Measurements from ENCODE around the gene TUT7.
A peak's percentile ranks its signal among the peaks of the same experiment; 100 is the strongest.
"Not testable (repeated sequence)": the region's sequence is repeated elsewhere in the genome, so short reads cannot be mapped to it uniquely, and the experiment has no call there.

TUT7 gene, protein sequence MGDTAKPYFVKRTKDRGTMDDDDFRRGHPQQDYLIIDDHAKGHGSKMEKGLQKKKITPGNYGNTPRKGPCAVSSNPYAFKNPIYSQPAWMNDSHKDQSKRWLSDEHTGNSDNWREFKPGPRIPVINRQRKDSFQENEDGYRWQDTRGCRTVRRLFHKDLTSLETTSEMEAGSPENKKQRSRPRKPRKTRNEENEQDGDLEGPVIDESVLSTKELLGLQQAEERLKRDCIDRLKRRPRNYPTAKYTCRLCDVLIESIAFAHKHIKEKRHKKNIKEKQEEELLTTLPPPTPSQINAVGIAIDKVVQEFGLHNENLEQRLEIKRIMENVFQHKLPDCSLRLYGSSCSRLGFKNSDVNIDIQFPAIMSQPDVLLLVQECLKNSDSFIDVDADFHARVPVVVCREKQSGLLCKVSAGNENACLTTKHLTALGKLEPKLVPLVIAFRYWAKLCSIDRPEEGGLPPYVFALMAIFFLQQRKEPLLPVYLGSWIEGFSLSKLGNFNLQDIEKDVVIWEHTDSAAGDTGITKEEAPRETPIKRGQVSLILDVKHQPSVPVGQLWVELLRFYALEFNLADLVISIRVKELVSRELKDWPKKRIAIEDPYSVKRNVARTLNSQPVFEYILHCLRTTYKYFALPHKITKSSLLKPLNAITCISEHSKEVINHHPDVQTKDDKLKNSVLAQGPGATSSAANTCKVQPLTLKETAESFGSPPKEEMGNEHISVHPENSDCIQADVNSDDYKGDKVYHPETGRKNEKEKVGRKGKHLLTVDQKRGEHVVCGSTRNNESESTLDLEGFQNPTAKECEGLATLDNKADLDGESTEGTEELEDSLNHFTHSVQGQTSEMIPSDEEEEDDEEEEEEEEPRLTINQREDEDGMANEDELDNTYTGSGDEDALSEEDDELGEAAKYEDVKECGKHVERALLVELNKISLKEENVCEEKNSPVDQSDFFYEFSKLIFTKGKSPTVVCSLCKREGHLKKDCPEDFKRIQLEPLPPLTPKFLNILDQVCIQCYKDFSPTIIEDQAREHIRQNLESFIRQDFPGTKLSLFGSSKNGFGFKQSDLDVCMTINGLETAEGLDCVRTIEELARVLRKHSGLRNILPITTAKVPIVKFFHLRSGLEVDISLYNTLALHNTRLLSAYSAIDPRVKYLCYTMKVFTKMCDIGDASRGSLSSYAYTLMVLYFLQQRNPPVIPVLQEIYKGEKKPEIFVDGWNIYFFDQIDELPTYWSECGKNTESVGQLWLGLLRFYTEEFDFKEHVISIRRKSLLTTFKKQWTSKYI (N-terminal part only)

DNA sequence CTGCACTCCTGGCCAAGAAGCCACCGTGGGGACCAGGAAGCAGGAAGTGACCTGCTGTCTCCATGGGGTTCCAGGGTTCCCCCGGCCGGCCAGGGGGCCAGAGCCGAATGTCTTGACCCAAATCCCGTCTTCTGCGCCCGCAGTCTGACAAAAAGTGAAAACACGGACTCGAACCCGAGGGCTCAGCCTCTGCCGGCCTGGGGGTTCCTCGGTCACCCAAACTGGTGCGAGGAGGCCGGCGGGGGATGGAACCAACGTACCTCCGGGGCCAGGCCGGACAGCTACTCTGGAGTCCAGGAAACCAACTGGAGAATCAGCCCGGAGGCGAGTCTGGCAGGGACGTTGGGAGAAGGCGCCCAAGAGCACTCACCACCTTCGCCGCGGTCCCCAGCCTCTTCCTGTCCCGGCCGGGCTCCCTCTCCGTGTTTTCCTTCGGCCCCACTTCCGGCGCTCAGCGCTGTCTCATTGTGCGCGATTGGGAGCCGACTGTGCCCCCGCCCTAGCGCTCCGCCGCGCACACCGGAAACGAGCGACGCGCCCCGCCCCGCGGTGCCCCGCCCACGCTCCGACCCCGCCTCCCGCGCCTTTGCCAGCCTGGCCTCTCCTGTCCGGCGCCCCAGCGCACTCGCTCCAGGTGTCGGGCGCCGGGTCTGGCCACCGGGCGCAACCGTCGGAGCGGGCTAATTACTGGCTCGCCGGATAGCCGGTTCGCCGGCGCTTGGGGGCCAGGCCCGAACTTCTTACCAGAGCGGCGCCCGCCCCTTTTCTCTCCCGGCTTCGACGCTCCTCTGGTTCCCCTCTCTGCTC, at the start of gene TUT7:
Gene TUT7 (minus strand): TSS at position 400 of the 807 bp plus-strand sequence. CDS start 1,211 bp downstream, outside the sequence.
- DNase-seq (ENCODE audit: low read depth in 1 of 2, low spot score in 1 of 2) = peak; percentile 84 to 93

DNA sequence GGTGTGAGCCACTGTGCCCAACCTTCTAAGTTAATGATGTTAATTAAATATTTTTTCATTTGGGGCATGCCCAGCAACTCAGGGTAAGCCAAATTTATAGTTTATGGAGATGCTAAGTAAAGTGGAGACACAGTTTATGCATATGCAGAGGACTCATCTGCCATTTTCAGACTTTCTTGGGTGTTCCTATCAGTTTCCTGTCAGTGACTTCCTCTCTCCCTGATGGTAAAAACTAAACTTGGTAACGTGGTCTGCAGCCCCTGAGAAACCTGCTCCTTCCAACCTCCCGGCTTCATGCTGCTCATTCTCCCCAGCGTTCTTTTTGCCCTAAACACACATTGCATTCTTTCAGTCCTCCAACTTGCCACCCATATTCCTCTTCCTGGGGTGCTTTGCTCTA, 48.4 kb upstream of the TUT7 start:
- DNase-seq (ENCODE audit: low read depth in 1 of 2, low spot score in 1 of 2) = no peak

DNA sequence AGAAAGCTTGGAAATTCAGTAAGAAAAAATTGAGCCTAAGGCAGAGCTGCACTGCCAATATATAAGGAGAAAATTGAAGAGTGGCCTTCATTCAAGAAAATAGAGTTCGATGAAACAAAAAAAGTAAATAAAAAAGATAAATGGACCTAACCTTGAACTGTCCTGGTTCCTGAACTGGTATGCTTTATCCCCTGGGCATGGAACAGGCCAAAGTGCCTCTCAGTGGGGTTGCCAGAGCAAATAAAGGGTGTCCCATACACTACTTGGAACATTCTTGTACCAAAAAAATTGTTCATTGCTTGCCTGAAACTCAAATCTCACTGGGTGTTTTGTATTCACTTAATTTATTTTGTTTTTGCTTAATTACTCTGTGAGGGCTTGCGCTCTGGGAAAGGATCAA, 42.2 kb upstream of the TUT7 start:
- no peak for DNase-seq (ENCODE audit: low read depth in 1 of 2, low spot score in 1 of 2)

- not testable (repeated sequence) for DNase-seq (ENCODE audit: low read depth in 1 of 2, low spot score in 1 of 2)
These were observed 36.0 kb upstream of the TUT7 start for GRCh38 chr9:86390184-86390583.

DNA sequence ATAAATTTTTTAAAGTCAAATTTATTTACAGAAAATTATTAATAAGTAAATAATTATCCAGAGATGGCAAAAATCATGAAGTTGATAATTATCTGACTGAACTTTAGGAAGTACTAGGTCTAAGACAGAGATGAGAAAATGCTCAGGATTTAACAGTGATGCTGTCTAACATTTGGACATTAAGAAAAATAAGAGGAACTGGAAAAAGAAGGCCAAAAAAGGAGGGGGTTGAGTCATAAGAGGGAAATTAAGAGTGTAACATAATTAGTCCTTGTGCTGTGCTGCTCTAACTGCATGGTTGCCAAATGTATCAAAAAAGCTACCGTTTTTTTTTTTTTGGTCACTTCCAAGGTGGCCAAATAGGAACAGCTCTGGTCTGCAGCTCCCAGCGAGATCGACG, 35.4 kb upstream of the TUT7 start:
- no peak for DNase-seq (ENCODE audit: low read depth in 1 of 2, low spot score in 1 of 2)

GRCh38 chr9:86387376-86387775, 33.2 kb upstream of the TUT7 start:
- no peak for DNase-seq (ENCODE audit: low read depth in 1 of 2, low spot score in 1 of 2)

GRCh38 chr9:86383000-86383399, 28.8 kb upstream of the TUT7 start:
- DNase-seq (ENCODE audit: low read depth in 1 of 2, low spot score in 1 of 2) = not testable (repeated sequence)

- no peak for DNase-seq (ENCODE audit: low read depth in 1 of 2, low spot score in 1 of 2)
These were observed 21.8 kb upstream of the TUT7 start for GRCh38 chr9:86376016-86376415.

DNA sequence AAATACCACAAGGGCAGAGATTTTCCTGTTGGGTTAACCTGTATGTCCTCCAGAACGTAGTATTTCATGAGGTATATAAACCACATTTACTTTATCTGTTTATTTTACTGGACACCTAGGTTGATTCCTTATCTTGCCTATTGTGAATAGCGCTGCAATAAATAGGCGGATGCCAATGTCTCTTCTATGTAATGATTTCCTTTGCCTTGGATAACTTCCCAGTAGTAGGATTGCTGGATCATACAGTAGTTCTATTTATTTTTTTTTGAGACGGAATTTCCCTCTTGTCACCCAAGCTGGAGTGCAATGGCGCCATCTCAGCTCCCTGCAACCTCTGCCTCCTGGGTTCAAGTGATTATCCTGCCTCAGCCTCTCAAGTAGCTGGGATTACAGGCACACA, 15.6 kb upstream of the TUT7 start:
- no peak for DNase-seq (ENCODE audit: low read depth in 1 of 2, low spot score in 1 of 2)

- DNase-seq (ENCODE audit: low read depth in 1 of 2, low spot score in 1 of 2) = no peak
These were observed 14.8 kb upstream of the TUT7 start for GRCh38 chr9:86368871-86369521.

GRCh38 chr9:86361176-86361575, 7.0 kb upstream of the TUT7 start:
- no peak for DNase-seq (ENCODE audit: low read depth in 1 of 2, low spot score in 1 of 2)

- DNase-seq (ENCODE audit: low read depth in 1 of 2, low spot score in 1 of 2) = no peak
These were observed 5.1 kb upstream of the TUT7 start for GRCh38 chr9:86359151-86359879.

DNA sequence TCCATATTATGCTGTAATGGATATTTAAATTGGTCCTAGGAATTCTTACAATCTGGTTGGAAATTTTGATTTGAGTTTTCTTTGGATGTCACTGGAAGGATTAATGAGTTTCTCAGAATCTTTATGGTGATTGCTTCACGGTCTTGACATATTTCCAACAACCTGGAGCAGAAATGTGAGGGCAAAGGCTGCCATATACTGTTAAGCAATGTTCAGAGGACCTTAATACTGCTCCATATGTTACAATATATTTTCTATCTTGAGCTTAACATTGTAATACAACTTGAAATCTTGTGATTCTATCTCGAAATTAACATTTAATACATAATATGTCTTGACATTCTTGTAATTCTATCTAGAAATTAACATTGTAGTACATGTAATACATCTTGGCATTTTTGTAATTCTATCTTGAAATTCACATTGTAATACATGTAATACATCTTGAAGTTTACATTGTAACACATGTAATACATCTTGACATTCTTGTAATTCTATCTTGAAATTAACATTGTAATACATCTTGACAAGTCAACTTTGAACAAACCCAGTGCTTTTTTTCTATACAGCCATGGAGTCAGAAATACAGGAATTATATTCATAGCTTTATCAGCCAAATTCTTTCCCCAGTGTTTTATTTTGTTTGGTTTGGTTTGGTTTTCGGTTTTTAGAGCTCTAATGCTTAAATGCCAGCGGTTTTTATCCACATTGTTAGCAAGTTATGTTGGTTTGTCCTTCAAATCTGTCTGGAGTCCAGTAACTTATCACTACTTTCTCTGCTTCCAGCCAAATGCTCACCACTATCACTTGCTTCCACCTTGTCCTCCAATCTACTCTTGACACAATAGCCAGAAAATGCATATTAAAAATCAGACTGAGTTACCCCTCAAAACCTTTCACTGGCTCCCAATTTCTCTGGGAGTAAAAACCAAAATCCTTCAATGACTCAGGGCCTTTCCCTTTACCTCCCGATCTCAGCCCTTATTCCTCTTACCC, 3.0 kb upstream of the TUT7 start:
- no peak for DNase-seq (ENCODE audit: low read depth in 1 of 2, low spot score in 1 of 2)

DNA sequence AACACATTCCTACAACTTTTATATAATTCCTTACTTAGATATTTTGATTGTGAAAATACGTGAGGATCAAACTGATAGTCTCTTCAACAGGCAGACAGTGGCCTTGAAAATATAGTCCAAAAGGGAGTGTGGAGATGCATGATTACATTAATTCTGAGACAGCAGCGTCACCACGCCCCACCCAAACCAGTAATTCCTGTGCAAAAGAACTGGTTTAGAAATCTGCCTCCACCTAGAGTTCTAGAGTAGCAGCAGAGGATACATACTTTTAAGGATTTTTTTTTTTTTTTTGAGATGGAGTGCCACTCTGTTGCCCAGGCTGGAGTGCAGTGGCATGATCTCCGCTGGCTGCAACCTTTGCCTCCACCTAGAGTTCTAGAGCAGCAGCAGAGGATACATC, 1.6 kb upstream of the TUT7 start:
- no peak for DNase-seq (ENCODE audit: low read depth in 1 of 2, low spot score in 1 of 2)

GRCh38 chr9:86354818-86355309, 654 bp upstream of the TUT7 start:
- DNase-seq (ENCODE audit: low read depth in 1 of 2, low spot score in 1 of 2) = no peak

GRCh38 chr9:86353655-86354010, 577 bp downstream of the TUT7 start:
- DNase-seq (ENCODE audit: low read depth in 1 of 2, low spot score in 1 of 2) = no peak

DNA sequence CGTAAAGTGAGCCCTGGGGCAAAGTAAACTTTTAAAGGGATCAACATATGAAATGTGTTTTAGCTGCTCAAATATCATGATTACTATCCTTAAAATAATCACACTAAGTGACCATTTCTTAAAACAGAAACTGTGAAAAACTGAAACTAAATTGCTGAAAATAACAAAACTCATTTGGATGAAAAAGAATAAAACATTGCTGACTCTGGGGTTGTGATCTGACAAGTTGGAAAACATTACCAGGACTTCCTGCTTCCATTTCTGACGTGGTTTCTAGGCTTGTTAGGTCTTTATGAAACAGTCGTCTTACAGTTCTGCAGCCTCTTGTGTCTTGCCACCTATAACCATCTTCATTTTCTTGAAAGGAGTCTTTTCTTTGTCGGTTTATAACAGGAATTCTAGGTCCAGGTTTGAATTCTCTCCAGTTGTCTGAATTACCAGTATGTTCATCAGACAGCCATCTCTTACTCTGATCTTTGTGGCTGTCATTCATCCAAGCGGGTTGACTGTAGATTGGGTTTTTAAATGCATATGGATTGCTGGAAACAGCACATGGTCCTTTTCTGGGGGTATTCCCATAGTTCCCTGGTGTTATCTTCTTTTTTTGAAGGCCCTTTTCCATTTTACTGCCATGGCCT, 1.7 kb downstream of the TUT7 start:
- no peak for DNase-seq (ENCODE audit: low read depth in 1 of 2, low spot score in 1 of 2)

- no peak for DNase-seq (ENCODE audit: low read depth in 1 of 2, low spot score in 1 of 2)
These were observed 2.3 kb downstream of the TUT7 start for GRCh38 chr9:86351880-86352279.
